NB4 (cell line): ENCODE data around the gene FTH1.

ENCODE experiments used
- MYC ChIP-seq: IDR thresholded peaks from 2 replicates; pipeline ENCODE4 v1.6.1; 2011; ENCODE audit warnings: low read depth, low read length
- TF ChIP-seq, protein P1 (sequence below): IDR thresholded peaks from 2 replicates; pipeline ENCODE4 v1.6.1; 2011; ENCODE audit warnings: low read depth, low read length
- TF ChIP-seq, protein P2 (sequence below): IDR thresholded peaks from one replicate; pipeline ENCODE4 v1.5.1; 2012; ENCODE audit warnings: low read depth, low read length

DNA sequence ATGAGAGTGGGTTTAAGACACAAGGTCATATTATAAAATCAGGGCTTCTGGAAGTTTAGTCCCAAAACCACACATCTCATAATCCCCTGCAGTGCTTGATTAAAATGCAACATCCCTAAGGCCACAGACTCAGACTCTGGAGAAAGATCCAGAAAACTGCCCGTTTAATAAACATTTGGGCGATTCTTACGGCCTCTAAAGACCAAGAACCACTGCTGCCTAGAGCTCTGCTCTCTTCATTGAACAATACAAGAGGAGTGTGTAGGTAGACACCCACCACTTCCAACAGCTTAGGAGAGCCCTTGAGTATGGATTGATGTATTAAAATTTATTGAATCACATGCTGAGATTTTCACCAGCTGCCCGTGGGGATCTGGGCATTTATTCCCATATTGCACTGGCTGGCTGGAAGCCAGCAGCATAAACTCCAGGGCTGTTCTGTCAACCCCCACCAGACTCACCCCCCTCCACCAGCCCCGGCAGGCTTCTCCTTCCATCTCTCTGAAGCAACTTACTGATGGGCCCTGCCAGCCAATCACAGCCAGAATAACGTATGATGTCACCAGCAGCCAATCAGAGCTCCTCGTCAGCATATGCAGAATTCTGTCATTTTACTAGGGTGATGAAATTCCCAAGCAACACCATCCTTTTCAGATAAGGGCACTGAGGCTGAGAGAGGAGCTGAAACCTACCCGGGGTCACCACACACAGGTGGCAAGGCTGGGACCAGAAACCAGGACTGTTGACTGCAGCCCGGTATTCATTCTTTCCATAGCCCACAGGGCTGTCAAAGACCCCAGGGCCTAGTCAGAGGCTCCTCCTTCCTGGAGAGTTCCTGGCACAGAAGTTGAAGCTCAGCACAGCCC is 18.0 kb downstream of the FTH1 start:
- TF ChIP-seq, protein P1, sequence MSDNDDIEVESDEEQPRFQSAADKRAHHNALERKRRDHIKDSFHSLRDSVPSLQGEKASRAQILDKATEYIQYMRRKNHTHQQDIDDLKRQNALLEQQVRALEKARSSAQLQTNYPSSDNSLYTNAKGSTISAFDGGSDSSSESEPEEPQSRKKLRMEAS = no peak
- TF ChIP-seq, protein P2, sequence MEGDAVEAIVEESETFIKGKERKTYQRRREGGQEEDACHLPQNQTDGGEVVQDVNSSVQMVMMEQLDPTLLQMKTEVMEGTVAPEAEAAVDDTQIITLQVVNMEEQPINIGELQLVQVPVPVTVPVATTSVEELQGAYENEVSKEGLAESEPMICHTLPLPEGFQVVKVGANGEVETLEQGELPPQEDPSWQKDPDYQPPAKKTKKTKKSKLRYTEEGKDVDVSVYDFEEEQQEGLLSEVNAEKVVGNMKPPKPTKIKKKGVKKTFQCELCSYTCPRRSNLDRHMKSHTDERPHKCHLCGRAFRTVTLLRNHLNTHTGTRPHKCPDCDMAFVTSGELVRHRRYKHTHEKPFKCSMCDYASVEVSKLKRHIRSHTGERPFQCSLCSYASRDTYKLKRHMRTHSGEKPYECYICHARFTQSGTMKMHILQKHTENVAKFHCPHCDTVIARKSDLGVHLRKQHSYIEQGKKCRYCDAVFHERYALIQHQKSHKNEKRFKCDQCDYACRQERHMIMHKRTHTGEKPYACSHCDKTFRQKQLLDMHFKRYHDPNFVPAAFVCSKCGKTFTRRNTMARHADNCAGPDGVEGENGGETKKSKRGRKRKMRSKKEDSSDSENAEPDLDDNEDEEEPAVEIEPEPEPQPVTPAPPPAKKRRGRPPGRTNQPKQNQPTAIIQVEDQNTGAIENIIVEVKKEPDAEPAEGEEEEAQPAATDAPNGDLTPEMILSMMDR = no peak
- TF ChIP-seq MYC = no peak
